PFSK-1 (cell line): ENCODE data around the gene IFI6.

Experiments
- FOXP2 ChIP-seq: optimal IDR thresholded peaks from 2 replicates; pipeline ENCODE3; 2011; ENCODE audit warnings: borderline replicate concordance, control low read depth, inconsistent platforms; ENCODE audit not compliant: insufficient read depth; ENCODE audit errors: extremely low read length, extremely low read depth
- POLR2AphosphoS5 ChIP-seq: IDR thresholded peaks from 2 replicates; pipeline ENCODE4 v1.6.1; 2012; ENCODE audit warnings: low read depth, mild to moderate bottlenecking, control low read depth, low read length, moderate library complexity
- SIN3A ChIP-seq: IDR thresholded peaks from 2 replicates; pipeline ENCODE4 v1.6.1; 2012; ENCODE audit warnings: mild to moderate bottlenecking, low read length, moderate library complexity, borderline replicate concordance; ENCODE audit not compliant: insufficient read depth
- TAF1 ChIP-seq: IDR thresholded peaks from 2 replicates; pipeline ENCODE4 v1.6.1; 2012; ENCODE audit warnings: low read length, control low read depth, borderline replicate concordance; ENCODE audit not compliant: insufficient read depth
- TF ChIP-seq, protein P1 (sequence below), 2 experiments: IDR thresholded peaks; 2 replicates each; pipeline versions ENCODE4 v1.6.1 to v1.8.0; 2011 to 2012; ENCODE audit warnings: low read depth in 2 of 2, low read length in 2 of 2, control low read depth in 1 of 2, inconsistent platforms in 1 of 2, mild to moderate bottlenecking in 1 of 2, moderate library complexity in 1 of 2; ENCODE audit not compliant: insufficient read depth in 1 of 2

Gene IFI6

DNA sequence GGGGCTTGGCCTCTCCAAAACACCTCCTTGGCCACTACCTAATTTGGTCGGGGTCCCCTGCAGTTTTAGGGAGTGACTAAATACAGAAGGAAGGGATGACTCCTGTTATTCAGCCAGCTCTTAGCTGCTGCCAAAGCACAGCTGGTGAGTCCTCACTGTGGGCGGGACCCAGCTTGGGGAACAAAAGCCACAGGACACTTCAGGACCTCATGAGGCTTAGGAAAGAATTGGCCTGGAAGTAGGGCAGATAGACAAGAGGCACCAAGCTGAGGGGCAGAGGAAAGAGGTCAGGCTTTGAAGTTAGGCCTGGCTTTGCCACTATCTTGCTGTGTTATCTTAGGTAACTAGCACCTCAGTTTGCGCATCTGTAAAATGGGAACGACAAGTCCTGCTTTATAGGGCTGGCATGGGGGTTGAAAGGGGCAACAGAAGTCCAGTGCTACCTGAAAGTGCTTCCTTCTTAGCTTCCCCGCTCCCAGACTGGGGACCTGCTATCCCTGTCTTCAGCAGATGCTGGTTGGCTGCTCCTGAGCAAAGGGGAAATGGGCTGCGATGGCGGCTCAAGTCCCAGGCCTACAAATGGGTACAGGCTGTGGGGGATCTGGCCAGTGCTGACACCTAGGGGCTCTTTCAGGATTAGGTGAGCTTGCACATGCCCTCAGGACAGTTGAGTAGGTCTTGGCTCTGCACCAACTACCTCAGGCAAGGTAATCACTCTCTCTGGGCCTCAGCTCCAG, 15.7 kb downstream of the IFI6 start:
- TF ChIP-seq FOXP2 (no peak), TAF1 (no peak)
- TF ChIP-seq, protein P1, sequence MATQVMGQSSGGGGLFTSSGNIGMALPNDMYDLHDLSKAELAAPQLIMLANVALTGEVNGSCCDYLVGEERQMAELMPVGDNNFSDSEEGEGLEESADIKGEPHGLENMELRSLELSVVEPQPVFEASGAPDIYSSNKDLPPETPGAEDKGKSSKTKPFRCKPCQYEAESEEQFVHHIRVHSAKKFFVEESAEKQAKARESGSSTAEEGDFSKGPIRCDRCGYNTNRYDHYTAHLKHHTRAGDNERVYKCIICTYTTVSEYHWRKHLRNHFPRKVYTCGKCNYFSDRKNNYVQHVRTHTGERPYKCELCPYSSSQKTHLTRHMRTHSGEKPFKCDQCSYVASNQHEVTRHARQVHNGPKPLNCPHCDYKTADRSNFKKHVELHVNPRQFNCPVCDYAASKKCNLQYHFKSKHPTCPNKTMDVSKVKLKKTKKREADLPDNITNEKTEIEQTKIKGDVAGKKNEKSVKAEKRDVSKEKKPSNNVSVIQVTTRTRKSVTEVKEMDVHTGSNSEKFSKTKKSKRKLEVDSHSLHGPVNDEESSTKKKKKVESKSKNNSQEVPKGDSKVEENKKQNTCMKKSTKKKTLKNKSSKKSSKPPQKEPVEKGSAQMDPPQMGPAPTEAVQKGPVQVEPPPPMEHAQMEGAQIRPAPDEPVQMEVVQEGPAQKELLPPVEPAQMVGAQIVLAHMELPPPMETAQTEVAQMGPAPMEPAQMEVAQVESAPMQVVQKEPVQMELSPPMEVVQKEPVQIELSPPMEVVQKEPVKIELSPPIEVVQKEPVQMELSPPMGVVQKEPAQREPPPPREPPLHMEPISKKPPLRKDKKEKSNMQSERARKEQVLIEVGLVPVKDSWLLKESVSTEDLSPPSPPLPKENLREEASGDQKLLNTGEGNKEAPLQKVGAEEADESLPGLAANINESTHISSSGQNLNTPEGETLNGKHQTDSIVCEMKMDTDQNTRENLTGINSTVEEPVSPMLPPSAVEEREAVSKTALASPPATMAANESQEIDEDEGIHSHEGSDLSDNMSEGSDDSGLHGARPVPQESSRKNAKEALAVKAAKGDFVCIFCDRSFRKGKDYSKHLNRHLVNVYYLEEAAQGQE (IDR thresholded peaks at IDR 0.05; ENCODE audit: insufficient read depth in 1 of 2, low read depth in 2 of 2, low read length in 2 of 2) = no peak

DNA sequence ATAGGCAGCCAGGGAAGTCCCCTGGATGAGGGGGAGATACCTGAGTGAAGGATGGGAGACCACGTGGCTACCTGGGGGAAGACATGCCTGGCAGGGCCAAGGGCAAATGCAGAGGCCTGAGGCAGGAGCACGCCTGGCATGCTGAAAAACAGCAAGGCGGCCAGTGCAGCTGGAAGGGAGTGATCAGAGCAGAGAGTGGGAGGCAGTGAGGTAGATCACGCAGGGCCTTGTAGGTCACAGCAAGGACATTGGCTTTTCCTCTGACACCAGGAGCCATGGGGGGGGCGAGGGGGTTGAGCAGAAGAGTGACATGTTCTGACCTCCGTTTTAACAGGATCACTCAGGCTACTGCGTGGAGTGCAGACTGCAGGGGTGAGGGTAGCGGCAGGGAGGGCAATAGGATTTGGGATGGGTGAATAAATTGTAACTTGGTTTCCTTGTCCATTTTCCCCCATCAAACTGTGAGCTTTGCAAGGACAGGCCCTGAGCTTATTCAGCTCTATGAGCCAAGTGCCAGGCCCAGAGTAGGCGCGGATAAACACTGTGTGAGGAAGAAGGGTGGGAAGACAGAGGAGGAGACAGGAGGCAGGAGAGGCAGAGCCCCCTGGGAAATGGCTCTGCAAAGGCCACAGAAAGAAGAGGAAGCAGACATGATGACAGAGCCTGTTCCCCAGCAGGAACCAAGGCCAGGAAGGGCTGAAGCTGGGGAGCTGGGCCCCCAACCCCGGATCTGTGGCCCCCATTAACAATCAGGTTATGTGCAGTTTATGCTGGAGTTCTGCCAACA, 16.6 kb downstream of the IFI6 start:
- TF ChIP-seq TAF1 = no peak
- TF ChIP-seq POLR2AphosphoS5 = no peak
- TF ChIP-seq, protein P1 (IDR thresholded peaks at IDR 0.05; ENCODE audit: insufficient read depth in 1 of 2, low read depth in 2 of 2, low read length in 2 of 2) = no peak
- no peak for TF ChIP-seq SIN3A
- no peak for TF ChIP-seq FOXP2

DNA sequence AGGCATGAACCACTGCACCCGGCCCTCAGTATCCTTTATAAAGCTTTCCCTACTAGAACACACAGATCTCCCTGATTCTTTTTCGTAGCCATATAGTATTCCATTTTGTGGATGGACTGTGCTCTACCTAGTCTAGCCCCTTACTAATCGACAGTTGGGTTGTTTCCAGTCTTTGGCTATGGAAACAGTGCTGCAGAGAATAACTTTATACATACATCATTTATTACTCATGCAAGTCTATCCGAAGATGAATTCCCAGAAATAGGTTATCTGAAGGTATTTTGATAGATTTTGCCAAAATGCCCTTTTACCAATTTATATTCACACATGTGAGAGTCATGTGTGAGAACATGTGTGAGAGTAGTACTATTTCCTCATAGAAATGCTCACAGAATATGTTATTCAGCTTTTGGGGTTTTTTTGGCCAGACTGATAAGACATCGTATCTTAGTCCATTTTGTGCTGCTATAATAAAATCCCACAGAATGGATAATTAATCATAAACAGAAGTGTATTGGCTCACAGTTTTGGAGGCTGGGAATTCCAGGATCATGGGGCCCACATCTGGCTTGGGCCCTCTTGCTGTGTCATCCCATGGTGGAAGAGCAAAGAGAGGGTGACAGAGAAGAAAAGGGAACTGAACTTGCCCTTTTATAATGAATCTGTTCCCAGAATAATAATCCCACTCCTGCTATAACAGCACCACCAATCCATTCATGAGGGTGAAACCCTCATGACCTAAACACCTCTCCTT, 19.7 kb downstream of the IFI6 start:
- TF ChIP-seq SIN3A (no peak), POLR2AphosphoS5 (no peak), TAF1 (no peak), FOXP2 (no peak)
- TF ChIP-seq, protein P1 (IDR thresholded peaks at IDR 0.05; ENCODE audit: insufficient read depth in 1 of 2, low read depth in 2 of 2, low read length in 2 of 2) = no peak

DNA sequence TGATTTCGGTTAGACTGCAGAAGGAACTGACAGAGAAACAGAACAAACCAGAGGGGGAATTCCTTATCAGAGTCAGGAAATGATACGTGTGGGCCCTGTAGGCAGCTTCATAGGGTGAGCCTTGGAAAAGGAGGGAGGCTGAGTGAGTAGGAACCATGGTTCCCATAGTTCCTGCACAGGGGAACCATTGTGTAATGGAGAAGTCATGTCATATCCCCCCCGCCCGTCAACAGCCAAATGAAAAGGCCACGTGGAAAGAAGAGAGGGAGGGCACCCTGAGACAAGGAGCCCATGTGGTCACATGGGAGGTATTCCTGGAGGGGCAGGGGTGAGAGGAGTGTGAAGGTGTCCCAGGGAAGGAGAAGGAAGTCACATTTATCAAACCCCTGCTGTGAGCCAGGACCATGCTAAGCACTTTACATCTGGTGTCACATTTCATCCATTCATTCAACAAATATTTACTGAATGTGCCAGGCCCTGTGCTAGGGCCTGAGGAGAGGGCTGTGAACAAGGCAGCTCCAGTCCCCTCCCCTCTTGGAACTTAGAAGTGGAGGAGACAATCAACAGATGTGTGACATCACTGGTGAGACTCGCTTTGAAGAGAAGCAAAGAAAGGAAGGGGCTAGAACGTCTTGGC, 21.3 kb downstream of the IFI6 start:
- TF ChIP-seq TAF1 = no peak
- no peak for TF ChIP-seq POLR2AphosphoS5
- TF ChIP-seq SIN3A = no peak
- no peak for TF ChIP-seq FOXP2
- TF ChIP-seq, protein P1 (IDR thresholded peaks at IDR 0.05; ENCODE audit: insufficient read depth in 1 of 2, low read depth in 2 of 2, low read length in 2 of 2) = no peak
